Stomach (tissue), 4 donors: ENCODE results near the gene TAX1BP1.

Experiments used
- POLR2AphosphoS5 ChIP-seq, 3 donors: sonication (generic); formaldehyde crosslinking; IDR thresholded peaks; one replicate each; pipeline ENCODE4 v1.6.1; 2016; ENCODE audit warnings: antibody characterized with exemption in 3 of 3
- TF ChIP-seq, protein P1 (sequence below), 7 experiments: fragments of 450-650 bp in 4 of 7; fragments of 200-600 bp in 3 of 7; sonication (generic) in 3 of 7; IDR thresholded peaks; one replicate each; pipeline ENCODE4 v1.5.1; 2016 to 2019; ENCODE audit warnings: antibody characterized with exemption in 7 of 7, control low read depth in 2 of 7, mild to moderate bottlenecking in 1 of 7

DNA sequence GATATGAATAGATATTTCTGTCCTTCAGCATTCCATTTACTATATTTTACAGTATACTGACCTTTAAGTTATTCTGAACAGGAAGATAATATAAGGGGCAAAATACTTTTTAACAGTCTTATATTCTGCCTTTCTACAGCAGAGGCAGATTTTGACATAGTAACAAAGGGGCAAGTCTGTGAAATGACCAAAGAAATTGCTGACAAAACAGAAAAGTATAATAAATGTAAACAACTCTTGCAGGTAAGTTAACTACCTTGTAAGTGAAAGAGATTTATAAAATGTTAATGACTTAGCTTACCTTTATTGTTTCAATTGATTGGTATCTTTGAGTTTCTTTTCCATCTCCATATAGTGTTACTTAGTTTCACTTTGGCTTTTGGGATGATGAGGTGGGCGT, 56.0 kb downstream of the TAX1BP1 start:
- no peak for TF ChIP-seq POLR2AphosphoS5 (IDR thresholded peaks at IDR 0.05)
- TF ChIP-seq, protein P1, sequence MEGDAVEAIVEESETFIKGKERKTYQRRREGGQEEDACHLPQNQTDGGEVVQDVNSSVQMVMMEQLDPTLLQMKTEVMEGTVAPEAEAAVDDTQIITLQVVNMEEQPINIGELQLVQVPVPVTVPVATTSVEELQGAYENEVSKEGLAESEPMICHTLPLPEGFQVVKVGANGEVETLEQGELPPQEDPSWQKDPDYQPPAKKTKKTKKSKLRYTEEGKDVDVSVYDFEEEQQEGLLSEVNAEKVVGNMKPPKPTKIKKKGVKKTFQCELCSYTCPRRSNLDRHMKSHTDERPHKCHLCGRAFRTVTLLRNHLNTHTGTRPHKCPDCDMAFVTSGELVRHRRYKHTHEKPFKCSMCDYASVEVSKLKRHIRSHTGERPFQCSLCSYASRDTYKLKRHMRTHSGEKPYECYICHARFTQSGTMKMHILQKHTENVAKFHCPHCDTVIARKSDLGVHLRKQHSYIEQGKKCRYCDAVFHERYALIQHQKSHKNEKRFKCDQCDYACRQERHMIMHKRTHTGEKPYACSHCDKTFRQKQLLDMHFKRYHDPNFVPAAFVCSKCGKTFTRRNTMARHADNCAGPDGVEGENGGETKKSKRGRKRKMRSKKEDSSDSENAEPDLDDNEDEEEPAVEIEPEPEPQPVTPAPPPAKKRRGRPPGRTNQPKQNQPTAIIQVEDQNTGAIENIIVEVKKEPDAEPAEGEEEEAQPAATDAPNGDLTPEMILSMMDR (IDR thresholded peaks at IDR 0.05) = no peak
